ENCODE results near the gene RBM10. TPM values are rescaled to one million over a fixed set of nuclear protein-coding genes. Genes with fewer than 3 reads are reported as not detected.

The RBM10 gene
- total RNA-seq, 1 experiment from 2014 or later, result 55.8 TPM

- H2BK120ac ChIP-seq (ENCODE audit: low read depth, low read length, poor library complexity, severe bottlenecking), result no peak overlapping the region
- no CpG with 5 or more reads among the region's 3 CpGs for WGBS (ENCODE audit: extremely low coverage, insufficient read length, low lambda C conversion rate)
- peaks cover 64 to 68% (median 66%) of the 10 kb centered on the region in 3 experiments for H3K36me3 Mint-ChIP-seq (ENCODE audit: insufficient read depth in 1 of 3, low read depth in 3 of 3)
Observed at GRCh38 chrX:47196098-47196497, 51.1 kb downstream of the RBM10 start.

More at GRCh38 chrX:47196098-47196497, 51.1 kb downstream of the RBM10 start:
- no peak overlapping the region for H2BK15ac ChIP-seq (ENCODE audit: low read depth, low read length)
- H4K5ac ChIP-seq (ENCODE audit: insufficient read length, low read depth, low read length), result no peak overlapping the region
- no peak overlapping the region for H2AFZ ChIP-seq (ENCODE audit: low read length)
- no peak overlapping the region for H3T11ph ChIP-seq (ENCODE audit: low read length)
- no peak overlapping the region for H2BK12ac ChIP-seq (ENCODE audit: insufficient read length, low read depth, low read length)
- no peak overlapping the region for H3K14ac ChIP-seq (ENCODE audit: insufficient read depth, low read length)
- DNase-seq, result no peak
- peak overlapping the region; percentile 15 for H3K9ac ChIP-seq (ENCODE audit: extremely low read depth, insufficient read length, low read length)
- Mint-ChIP-seq H3K4me3 (peak overlapping the region; percentile 96 to 97), H3K27me3 (ENCODE audit: low read depth) (no peaks in the 10 kb centered on the region; the same call in 1 of the 2 replicates), H3K9me3 (peaks cover 2% of the 10 kb centered on the region in 2 experiments; a peak in 4 of 5 replicates), H3K4me1 (peaks cover 47 to 53% of the 10 kb centered on the region in 2 experiments), H3K27ac (peak overlapping the region; percentile 38 to 87 (median 69))
- peaks cover 38% of the 10 kb centered on the region; the same call in 1 of the 2 replicates for H3K79me2 ChIP-seq (ENCODE audit: insufficient read depth, low read length)
- H3K4me2 ChIP-seq (ENCODE audit: insufficient read depth, insufficient read length, low read length), result peak overlapping the region; percentile 89
- no peak overlapping the region for H2AK5ac ChIP-seq (ENCODE audit: insufficient read length, low read length)
- H2BK20ac ChIP-seq (ENCODE audit: low read depth, low read length, poor library complexity, severe bottlenecking), result no peak overlapping the region
- peaks cover 15% of the 10 kb centered on the region for H3K79me1 ChIP-seq (ENCODE audit: insufficient read depth, low read depth, low read length, poor library complexity, severe bottlenecking)
- H3K27me3 ChIP-seq (ENCODE audit: insufficient read depth, low read length), result no peaks in the 10 kb centered on the region
- no peaks in the 10 kb centered on the region for H4K20me1 ChIP-seq (ENCODE audit: control insufficient read depth, insufficient read depth, insufficient read length)
- no peak overlapping the region for H3K23ac ChIP-seq (ENCODE audit: insufficient read length, low read depth, low read length)
- H4K91ac ChIP-seq (ENCODE audit: insufficient read length, low read depth, low read length), result no peak overlapping the region
- no peak overlapping the region for H4K8ac ChIP-seq (replicated peaks; ENCODE audit: insufficient read length, low read depth, low read length)
- peaks cover 15% of the 10 kb centered on the region; the same call in 1 of the 2 replicates for H3K4me1 ChIP-seq (ENCODE audit: insufficient read depth, low read length)
- H3K4ac ChIP-seq (ENCODE audit: low read depth, low read length), result no peak overlapping the region
- H3K9me3 ChIP-seq (ENCODE audit: control insufficient read depth, low read depth, low read length), result no peaks in the 10 kb centered on the region
- H3K56ac ChIP-seq (ENCODE audit: insufficient read length, low read depth, low read length), result no peak overlapping the region
- H2BK5ac ChIP-seq (ENCODE audit: insufficient read length, low read length), result no peak overlapping the region
- no peak overlapping the region for H3K27ac ChIP-seq (ENCODE audit: insufficient read length, low read depth, low read length)
- H3K23me2 ChIP-seq (ENCODE audit: insufficient read length, low read depth, low read length, poor library complexity, severe bottlenecking), result peaks cover 14% of the 10 kb centered on the region
- H3K18ac ChIP-seq (ENCODE audit: insufficient read length, low read depth, low read length), result no peak overlapping the region
- no peak for TF ChIP-seq CTCF (conservative IDR thresholded peaks at IDR 0.05)
